HCT116 (cell line): ENCODE data around the gene HAND1. TPM values are rescaled to one million over a fixed set of nuclear protein-coding genes. Genes with fewer than 3 reads are reported as not detected.

Experiments used
- ATAC-seq: fragments of 200-7000 bp; cut with Tn5 transposase; 2 replicates; pipeline ENCODE4 v1.9.1; 2020; ENCODE audit warnings: mild to moderate bottlenecking, moderate library complexity
- BruUV-seq: library from RNA; stranded (reverse); fragments of 400-500 nt; replicated peaks from 2 replicates; lab custom pipeline; 2021; lab: Mats Ljungman, UMichigan
- CTCF ChIA-PET: fragments of 300-600 bp; sonication (Branson Sonifier 250); formaldehyde crosslinking; loops from one replicate; lab custom pipeline; 2021; ENCODE audit warnings: antibody characterized with exemption; lab: Charles Lee
- POLR2A ChIA-PET: fragments of 300-600, 350-600 bp; sonication (Branson Sonifier 250); formaldehyde crosslinking; loops from one replicate; lab custom pipeline; 2021; ENCODE audit warnings: antibody characterized with exemption; lab: Charles Lee
- RAD21 ChIA-PET, 2 experiments: fragments of 300-600 bp; sonication (Branson Sonifier 250); formaldehyde crosslinking; loops; one replicate each; lab custom pipeline; 2023; ENCODE audit warnings: low total read pairs in 2 of 2; ENCODE audit not compliant: uncharacterized antibody in 2 of 2, unreplicated experiment in 2 of 2, low non-redundant PET in 1 of 2; lab: Charles Lee
- DNase-seq: peaks from one replicate; pipeline ENCODE4 v3.0.0-alpha.2; 2010; ENCODE audit warnings: low read depth, low spot score
- H2AFZ ChIP-seq: fragments of 200-600 bp; shearing (Covaris generic), sonication (generic); 2 replicates; pipeline ENCODE4 v1.6.1; 2017; ENCODE audit warnings: low read depth, mixed run types, mixed read lengths, antibody characterized with exemption, low read length; ENCODE audit not compliant: poor library complexity, severe bottlenecking
- H3K27ac ChIP-seq: 2 replicates; pipeline ENCODE4 v1.5.1; 2012; ENCODE audit warnings: low read depth, low read length
- H3K27me3 ChIP-seq: fragments of 200-600 bp; sonication (generic); 2 replicates; pipeline ENCODE4 v1.6.1; 2016; ENCODE audit warnings: mixed run types, low read length, mixed read lengths; ENCODE audit not compliant: insufficient read depth
- H3K36me3 ChIP-seq, 2 experiments: fragments of 200-500 bp in 1 of 2; fragments of 200-600 bp in 1 of 2; sonication (Bioruptor generic) in 1 of 2; sonication (generic) in 1 of 2; 2 replicates each; pipeline versions ENCODE4 v1.5.1 to v1.6.1; 2014 to 2016; ENCODE audit warnings: low read length in 2 of 2, inconsistent platforms in 1 of 2, mixed read lengths in 1 of 2, mixed run types in 1 of 2; ENCODE audit not compliant: insufficient read depth in 2 of 2, control insufficient read depth in 1 of 2
- H3K4me1 ChIP-seq, 2 experiments: fragments of 200-600 bp in 1 of 2; sonication (generic) in 1 of 2; 2 replicates each; pipeline versions ENCODE4 v1.5.1 to v1.6.1; 2012 to 2017; ENCODE audit warnings: low read length in 2 of 2, inconsistent platforms in 1 of 2, mild to moderate bottlenecking in 1 of 2, mixed read lengths in 1 of 2, mixed run types in 1 of 2, moderate library complexity in 1 of 2; ENCODE audit not compliant: insufficient read depth in 2 of 2, control insufficient read depth in 1 of 2
- H3K4me2 ChIP-seq: fragments of 200-600 bp; sonication (generic); 2 replicates; pipeline ENCODE4 v1.6.1; 2017; ENCODE audit warnings: mixed run types, low read length, mixed read lengths
- H3K4me3 ChIP-seq, 2 experiments: fragments of 200-600 bp in 1 of 2; sonication (generic) in 1 of 2; replicated peaks in 1 of 2; 2 replicates each; pipeline ENCODE4 v1.5.1; 2011 to 2016; ENCODE audit warnings: low read length in 2 of 2, control low read depth in 1 of 2, low read depth in 1 of 2, mild to moderate bottlenecking in 1 of 2, mixed read lengths in 1 of 2, mixed run types in 1 of 2
- H3K79me2 ChIP-seq: fragments of 200-600 bp; sonication (generic); 2 replicates; pipeline ENCODE4 v1.6.1; 2017; ENCODE audit warnings: mild to moderate bottlenecking, mixed run types, low read length, moderate library complexity, mixed read lengths; ENCODE audit not compliant: insufficient read depth
- H3K9ac ChIP-seq: fragments of 200-600 bp; sonication (generic); 2 replicates; pipeline ENCODE4 v1.6.1; 2016; ENCODE audit warnings: low read length, mixed read lengths
- H3K9me2 ChIP-seq: fragments of 200-600 bp; sonication (generic), shearing (Covaris generic); 2 replicates; pipeline ENCODE4 v1.6.1; 2017; ENCODE audit warnings: mixed run types, mild to moderate bottlenecking, moderate library complexity; ENCODE audit not compliant: insufficient read depth
- H3K9me3 ChIP-seq, 2 experiments: fragments of 200-500 bp in 1 of 2; fragments of 200-600 bp in 1 of 2; sonication (Bioruptor generic) in 1 of 2; sonication (generic) in 1 of 2; 2 replicates each; pipeline ENCODE4 v1.6.1; 2014 to 2017; ENCODE audit warnings: low read length in 2 of 2, mixed read lengths in 2 of 2, inconsistent platforms in 1 of 2, low read depth in 1 of 2, mild to moderate bottlenecking in 1 of 2, mixed run types in 1 of 2, moderate library complexity in 1 of 2; ENCODE audit not compliant: control insufficient read depth in 1 of 2, insufficient read depth in 1 of 2
- H4K20me1 ChIP-seq: fragments of 200-600 bp; sonication (generic), shearing (Covaris generic); 2 replicates; pipeline ENCODE4 v1.6.1; 2017; ENCODE audit warnings: mixed run types, mild to moderate bottlenecking, moderate library complexity; ENCODE audit not compliant: insufficient read depth
- CEBPB ChIP-seq: IDR thresholded peaks from 2 replicates; pipeline ENCODE4 v1.6.1; 2012; ENCODE audit warnings: low read depth
- EZH2phosphoT487 ChIP-seq: fragments of 200-600 bp; IDR thresholded peaks from 2 replicates; pipeline ENCODE4 v1.6.1; 2018; ENCODE audit warnings: antibody characterized with exemption, borderline replicate concordance
- JUND ChIP-seq: IDR thresholded peaks from 2 replicates; pipeline ENCODE4 v1.6.1; 2012
- REST ChIP-seq: IDR thresholded peaks from 2 replicates; pipeline ENCODE4 v1.6.1; 2012; ENCODE audit warnings: low read depth
- SRF ChIP-seq: IDR thresholded peaks from 2 replicates; pipeline ENCODE4 v1.6.1; 2012; ENCODE audit warnings: low read depth
- ZFX ChIP-seq: fragments of 450-650 bp; IDR thresholded peaks from 2 replicates; pipeline ENCODE4 v1.6.1; 2017
- intact Hi-C: fragments of 100-400 bp; cut with micrococcal nuclease; formaldehyde crosslinking; loops from 2 replicates; pipeline ENCODE4 v1.10.0; 2022
- total RNA-seq: library from RNA; stranded (reverse); gene quantifications from one replicate; pipeline ENCODE4 v1.2.1, GENCODE V29; 2021; ENCODE audit not compliant: unreplicated experiment
- TF ChIP-seq, protein P1 (sequence below), 3 experiments: fragments of 200-600 bp in 1 of 3; sonication (generic) in 1 of 3; IDR thresholded peaks in 2 of 3; conservative IDR thresholded peaks in 1 of 3; 2 replicates each; pipeline ENCODE4 v1.5.1; 2012 to 2017; ENCODE audit warnings: low read depth in 2 of 3, low read length in 2 of 3, antibody characterized with exemption in 1 of 3, borderline replicate concordance in 1 of 3, control low read depth in 1 of 3, mild to moderate bottlenecking in 1 of 3, mixed read lengths in 1 of 3, mixed run types in 1 of 3, moderate library complexity in 1 of 3; ENCODE audit not compliant: insufficient read depth in 1 of 3
- TF ChIP-seq, protein P2 (sequence below): IDR thresholded peaks from 2 replicates; pipeline ENCODE4 v1.6.1; 2012
- TF ChIP-seq, protein P3 (sequence below): IDR thresholded peaks from 2 replicates; pipeline ENCODE4 v1.6.1; 2011; ENCODE audit warnings: mild to moderate bottlenecking, low read length, moderate library complexity; ENCODE audit not compliant: insufficient replicate concordance; ENCODE audit errors: extremely low read depth
- TF ChIP-seq, protein P4 (sequence below): IDR thresholded peaks from 2 replicates; pipeline ENCODE4 v1.6.1; 2012

HAND1 gene
- total RNA-seq, 1 experiment from 2014 or later: not detected

DNA sequence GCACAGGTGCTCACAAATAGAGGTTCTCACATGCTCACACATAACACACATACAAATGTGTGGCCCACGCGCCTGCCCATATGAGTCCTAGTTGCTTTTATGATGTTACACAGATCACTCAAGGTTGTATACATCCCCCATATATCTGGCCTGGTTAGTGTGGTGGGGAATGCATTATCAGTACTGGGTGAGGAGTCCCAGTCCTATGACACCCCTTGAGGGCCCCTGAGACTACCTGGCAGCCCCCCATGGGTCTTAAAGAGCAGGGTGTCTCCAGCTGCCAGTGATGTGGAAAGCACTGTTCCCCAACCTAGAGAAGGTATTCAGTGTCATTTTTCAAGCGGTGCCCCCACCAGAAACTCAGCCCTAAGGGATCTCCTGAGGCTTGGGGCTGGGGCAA is 2.8 kb upstream of the HAND1 start:
- Histone ChIP-seq H3K4me3 (no peak overlapping the region), H3K36me3 (no peaks in the 10 kb centered on the region), H4K20me1 (no peaks in the 10 kb centered on the region), H3K9ac (no peak overlapping the region), H3K9me3 (no peaks in the 10 kb centered on the region), H3K4me2 (no peak overlapping the region), H3K4me1 (no peaks in the 10 kb centered on the region), H3K27ac (no peak overlapping the region), H3K27me3 (peaks cover 39% of the 10 kb centered on the region), H2AFZ (no peak overlapping the region)
- DNase-seq (no peak), ATAC-seq (no peak)
- intact Hi-C loops: no loop called here
- POLR2A ChIA-PET: no interaction called here
- CTCF ChIA-PET: no interaction called here
- no TSS peak for BruUV-seq
- TF ChIP-seq JUND (no peak), EZH2phosphoT487 (no peak), REST (no peak), SRF (no peak)
- TF ChIP-seq, all 23 proteins: peak for 0
- RAD21 ChIA-PET: no interaction called here
- no peaks in the 10 kb centered on the region for H3K79me2 ChIP-seq
- no peaks in the 10 kb centered on the region for H3K9me2 ChIP-seq

GRCh38 chr5:154479944-154480750 is 2.1 kb upstream of the HAND1 start:
- RAD21 ChIA-PET: no interaction called here
- DNase-seq: no peak
- H2AFZ ChIP-seq: no peak overlapping the region
- no peaks in the 10 kb centered on the region for H3K4me1 ChIP-seq
- no peaks in the 10 kb centered on the region for H4K20me1 ChIP-seq
- no peak for ATAC-seq
- peaks cover 32% of the 10 kb centered on the region for H3K27me3 ChIP-seq
- H3K79me2 ChIP-seq: no peaks in the 10 kb centered on the region
- H3K9me2 ChIP-seq: no peaks in the 10 kb centered on the region
- no peak overlapping the region for H3K4me3 ChIP-seq
- intact Hi-C loops: no loop called here
- no peak overlapping the region for H3K9ac ChIP-seq
- no TSS peak for BruUV-seq
- no peak overlapping the region for H3K4me2 ChIP-seq
- H3K9me3 ChIP-seq: no peaks in the 10 kb centered on the region
- CTCF ChIA-PET: no interaction called here
- no peaks in the 10 kb centered on the region for H3K36me3 ChIP-seq
- POLR2A ChIA-PET: no interaction called here
- no peak overlapping the region for H3K27ac ChIP-seq
- TF ChIP-seq JUND (no peak), CEBPB (no peak), ZFX (no peak), EZH2phosphoT487 (no peak)
- TF ChIP-seq, protein P1, sequence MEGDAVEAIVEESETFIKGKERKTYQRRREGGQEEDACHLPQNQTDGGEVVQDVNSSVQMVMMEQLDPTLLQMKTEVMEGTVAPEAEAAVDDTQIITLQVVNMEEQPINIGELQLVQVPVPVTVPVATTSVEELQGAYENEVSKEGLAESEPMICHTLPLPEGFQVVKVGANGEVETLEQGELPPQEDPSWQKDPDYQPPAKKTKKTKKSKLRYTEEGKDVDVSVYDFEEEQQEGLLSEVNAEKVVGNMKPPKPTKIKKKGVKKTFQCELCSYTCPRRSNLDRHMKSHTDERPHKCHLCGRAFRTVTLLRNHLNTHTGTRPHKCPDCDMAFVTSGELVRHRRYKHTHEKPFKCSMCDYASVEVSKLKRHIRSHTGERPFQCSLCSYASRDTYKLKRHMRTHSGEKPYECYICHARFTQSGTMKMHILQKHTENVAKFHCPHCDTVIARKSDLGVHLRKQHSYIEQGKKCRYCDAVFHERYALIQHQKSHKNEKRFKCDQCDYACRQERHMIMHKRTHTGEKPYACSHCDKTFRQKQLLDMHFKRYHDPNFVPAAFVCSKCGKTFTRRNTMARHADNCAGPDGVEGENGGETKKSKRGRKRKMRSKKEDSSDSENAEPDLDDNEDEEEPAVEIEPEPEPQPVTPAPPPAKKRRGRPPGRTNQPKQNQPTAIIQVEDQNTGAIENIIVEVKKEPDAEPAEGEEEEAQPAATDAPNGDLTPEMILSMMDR (IDR thresholded peaks at IDR 0.05 in 2 of 3, conservative IDR thresholded peaks at IDR 0.05 in 1 of 3; ENCODE audit: borderline replicate concordance in 1 of 3, insufficient read depth in 1 of 3, low read depth in 2 of 3, low read length in 2 of 3): no peak
- TF ChIP-seq, protein P2, sequence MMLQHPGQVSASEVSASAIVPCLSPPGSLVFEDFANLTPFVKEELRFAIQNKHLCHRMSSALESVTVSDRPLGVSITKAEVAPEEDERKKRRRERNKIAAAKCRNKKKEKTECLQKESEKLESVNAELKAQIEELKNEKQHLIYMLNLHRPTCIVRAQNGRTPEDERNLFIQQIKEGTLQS: no peak
- TF ChIP-seq, protein P3, sequence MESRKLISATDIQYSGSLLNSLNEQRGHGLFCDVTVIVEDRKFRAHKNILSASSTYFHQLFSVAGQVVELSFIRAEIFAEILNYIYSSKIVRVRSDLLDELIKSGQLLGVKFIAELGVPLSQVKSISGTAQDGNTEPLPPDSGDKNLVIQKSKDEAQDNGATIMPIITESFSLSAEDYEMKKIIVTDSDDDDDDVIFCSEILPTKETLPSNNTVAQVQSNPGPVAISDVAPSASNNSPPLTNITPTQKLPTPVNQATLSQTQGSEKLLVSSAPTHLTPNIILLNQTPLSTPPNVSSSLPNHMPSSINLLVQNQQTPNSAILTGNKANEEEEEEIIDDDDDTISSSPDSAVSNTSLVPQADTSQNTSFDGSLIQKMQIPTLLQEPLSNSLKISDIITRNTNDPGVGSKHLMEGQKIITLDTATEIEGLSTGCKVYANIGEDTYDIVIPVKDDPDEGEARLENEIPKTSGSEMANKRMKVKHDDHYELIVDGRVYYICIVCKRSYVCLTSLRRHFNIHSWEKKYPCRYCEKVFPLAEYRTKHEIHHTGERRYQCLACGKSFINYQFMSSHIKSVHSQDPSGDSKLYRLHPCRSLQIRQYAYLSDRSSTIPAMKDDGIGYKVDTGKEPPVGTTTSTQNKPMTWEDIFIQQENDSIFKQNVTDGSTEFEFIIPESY: no peak
- TF ChIP-seq, protein P4, sequence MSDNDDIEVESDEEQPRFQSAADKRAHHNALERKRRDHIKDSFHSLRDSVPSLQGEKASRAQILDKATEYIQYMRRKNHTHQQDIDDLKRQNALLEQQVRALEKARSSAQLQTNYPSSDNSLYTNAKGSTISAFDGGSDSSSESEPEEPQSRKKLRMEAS: no peak
